ENCODE measurements around the gene PHF20. TPM values are rescaled to one million over a fixed set of nuclear protein-coding genes. Genes with fewer than 3 reads are reported as not detected.

PHF20 gene
- total RNA-seq, 1 donor from 2014 or later = 46.5 TPM

Other genes starting within 250 kb of the PHF20 start
- gene C20orf173, start 242.4 kb upstream of the PHF20 start, total RNA-seq = not detected in 2 replicates
- 153 and 156 TPM in 2 replicates for gene ERGIC3, start 229.9 kb upstream of the PHF20 start, total RNA-seq
- gene SPAG4, start 156.2 kb upstream of the PHF20 start, total RNA-seq = 3.7 and 5.4 TPM in 2 replicates
- gene CPNE1, start 107.1 kb upstream of the PHF20 start, total RNA-seq = 274 and 278 TPM in 2 replicates
- gene RBM12, start 107.1 kb upstream of the PHF20 start, total RNA-seq = 130 TPM in 2 replicates
- gene NFS1, start 72.7 kb upstream of the PHF20 start, total RNA-seq = 30.8 and 32.5 TPM in 2 replicates
- gene ROMO1, start 72.6 kb upstream of the PHF20 start, total RNA-seq = 98.1 and 99.8 TPM in 2 replicates
- 398 and 400 TPM in 2 replicates for gene RBM39, start 29.8 kb upstream of the PHF20 start, total RNA-seq
- 35.4 and 37.9 TPM in 2 replicates for gene SCAND1, start 182.5 kb downstream of the PHF20 start, total RNA-seq
- 3.5 and 4.0 TPM in 2 replicates for gene CNBD2, start 196.6 kb downstream of the PHF20 start, total RNA-seq

Data from T-helper 2 cell treated with Interferon-gamma antibody and Interleukin-4, amounts not matched to agents 100 ng/mL and 5 ng/mL, for 36 hours (primary cell).